Activated naive CD8-positive, alpha-beta T cell treated with anti-CD3 and anti-CD28 coated beads for 36 hours (primary cell): Measurements from ENCODE around the gene IL22RA2. TPM values are rescaled to one million over a fixed set of nuclear protein-coding genes. Genes with fewer than 3 reads are reported as not detected.
"Not testable (repeated sequence)": the region's sequence is repeated elsewhere in the genome, so short reads cannot be mapped to it uniquely, and the experiment has no call there.

Source experiments
- DNase-seq: peaks from one replicate; pipeline ENCODE4 v3.0.0; 2021
- H3K27ac Mint-ChIP-seq: one replicate; pipeline ENCODE4 v1.8.0; 2022; ENCODE audit warnings: mild to moderate bottlenecking, moderate library complexity, mixed read lengths
- H3K27me3 Mint-ChIP-seq: one replicate; pipeline ENCODE4 v1.8.0; 2022; ENCODE audit warnings: mild to moderate bottlenecking, mixed read lengths
- H3K36me3 Mint-ChIP-seq: one replicate; pipeline ENCODE4 v1.8.0; 2021; ENCODE audit warnings: mild to moderate bottlenecking, mixed read lengths
- H3K4me1 Mint-ChIP-seq: one replicate; pipeline ENCODE4 v1.8.0; 2021; ENCODE audit warnings: mixed read lengths
- H3K4me3 Mint-ChIP-seq: one replicate; pipeline ENCODE4 v1.8.0; 2022; ENCODE audit warnings: mild to moderate bottlenecking, moderate library complexity, mixed read lengths
- H3K9me3 Mint-ChIP-seq: one replicate; pipeline ENCODE4 v1.8.0; 2022; ENCODE audit warnings: mixed read lengths
- total RNA-seq, 2 experiments: library from RNA; stranded (reverse); gene quantifications; one replicate each; pipeline ENCODE4 v1.2.3, GENCODE V29; 2021

Gene IL22RA2
- total RNA-seq, 2 experiments from 2014 or later, result not detected

DNA sequence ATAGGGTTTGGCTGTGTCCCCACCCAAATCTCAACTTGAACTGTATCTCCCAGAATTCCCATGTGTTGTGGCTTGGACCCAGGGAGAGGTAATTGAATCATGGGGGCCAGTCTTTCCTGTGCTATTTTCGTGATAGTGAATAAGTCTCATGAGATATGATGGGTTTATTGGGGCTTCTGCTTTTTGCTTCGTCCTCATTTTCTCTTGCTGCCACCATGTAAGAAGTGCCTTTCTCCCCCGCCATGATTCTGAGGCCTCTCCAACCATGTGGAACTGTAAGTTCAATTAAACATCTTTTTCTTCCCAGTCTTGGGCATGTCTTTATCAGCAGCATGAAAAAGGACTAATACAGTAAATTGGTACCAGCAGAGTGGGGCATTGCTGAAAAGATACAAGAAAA, 34.0 kb upstream of the IL22RA2 start:
- H3K27me3 Mint-ChIP-seq, H3K4me1 Mint-ChIP-seq, H3K27ac Mint-ChIP-seq, DNase-seq, H3K4me3 Mint-ChIP-seq: not testable (repeated sequence)
- Mint-ChIP-seq H3K9me3 (peaks cover 17% of the 10 kb centered on the region), H3K36me3 (peaks cover 36% of the 10 kb centered on the region)

GRCh38 chr6:137206577-137206976, 33.1 kb upstream of the IL22RA2 start:
- DNase-seq, result no peak
- Mint-ChIP-seq H3K4me1 (peaks cover 4% of the 10 kb centered on the region), H3K36me3 (peaks cover 35% of the 10 kb centered on the region), H3K9me3 (peaks cover 17% of the 10 kb centered on the region), H3K4me3 (no peak overlapping the region), H3K27me3 (no peaks in the 10 kb centered on the region), H3K27ac (no peak overlapping the region)

GRCh38 chr6:137203256-137203655, 29.8 kb upstream of the IL22RA2 start:
- Mint-ChIP-seq H3K27me3 (no peaks in the 10 kb centered on the region), H3K4me1 (peaks cover 2% of the 10 kb centered on the region), H3K27ac (no peak overlapping the region), H3K9me3 (peaks cover 7% of the 10 kb centered on the region), H3K4me3 (no peak overlapping the region), H3K36me3 (peaks cover 28% of the 10 kb centered on the region)
- no peak for DNase-seq

DNA sequence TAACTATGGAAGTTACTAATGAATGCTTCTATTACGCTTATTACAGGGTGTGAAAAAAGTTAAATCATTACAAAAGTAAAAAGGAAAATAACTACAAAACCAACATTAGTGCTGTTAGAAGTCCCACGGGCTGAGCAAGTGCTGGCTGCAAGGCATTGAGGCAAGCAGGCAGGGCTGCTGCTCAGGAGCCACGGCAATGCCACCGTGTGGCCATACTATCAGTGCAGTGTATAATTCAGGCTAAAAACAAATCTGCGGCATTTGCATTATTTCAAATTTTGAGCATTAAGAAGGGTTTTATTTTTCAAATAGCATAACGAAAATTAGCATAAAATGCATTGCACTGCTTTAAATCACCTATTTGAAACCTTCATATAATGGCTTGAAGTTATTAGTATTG, 28.6 kb upstream of the IL22RA2 start:
- H3K4me3 Mint-ChIP-seq, result no peak overlapping the region
- H3K9me3 Mint-ChIP-seq, result no peaks in the 10 kb centered on the region
- H3K36me3 Mint-ChIP-seq, result peaks cover 26% of the 10 kb centered on the region
- no peaks in the 10 kb centered on the region for H3K27me3 Mint-ChIP-seq
- no peaks in the 10 kb centered on the region for H3K4me1 Mint-ChIP-seq
- no peak for DNase-seq
- no peak overlapping the region for H3K27ac Mint-ChIP-seq

GRCh38 chr6:137201006-137201405, 27.6 kb upstream of the IL22RA2 start:
- Mint-ChIP-seq H3K4me3 (no peak overlapping the region), H3K27ac (no peak overlapping the region), H3K9me3 (no peaks in the 10 kb centered on the region), H3K4me1 (peaks cover 1% of the 10 kb centered on the region), H3K27me3 (no peaks in the 10 kb centered on the region), H3K36me3 (peaks cover 22% of the 10 kb centered on the region)
- no peak for DNase-seq

- Mint-ChIP-seq H3K27me3 (no peaks in the 10 kb centered on the region), H3K9me3 (no peaks in the 10 kb centered on the region), H3K27ac (no peak overlapping the region), H3K4me1 (peaks cover 2% of the 10 kb centered on the region), H3K4me3 (no peak overlapping the region), H3K36me3 (peaks cover 22% of the 10 kb centered on the region)
- DNase-seq, result no peak
These were observed 26.8 kb upstream of the IL22RA2 start for GRCh38 chr6:137200288-137200687.

GRCh38 chr6:137197684-137198645, 24.5 kb upstream of the IL22RA2 start:
- no peaks in the 10 kb centered on the region for H3K27me3 Mint-ChIP-seq
- H3K9me3 Mint-ChIP-seq, result no peaks in the 10 kb centered on the region
- H3K4me3 Mint-ChIP-seq, result no peak overlapping the region

DNA sequence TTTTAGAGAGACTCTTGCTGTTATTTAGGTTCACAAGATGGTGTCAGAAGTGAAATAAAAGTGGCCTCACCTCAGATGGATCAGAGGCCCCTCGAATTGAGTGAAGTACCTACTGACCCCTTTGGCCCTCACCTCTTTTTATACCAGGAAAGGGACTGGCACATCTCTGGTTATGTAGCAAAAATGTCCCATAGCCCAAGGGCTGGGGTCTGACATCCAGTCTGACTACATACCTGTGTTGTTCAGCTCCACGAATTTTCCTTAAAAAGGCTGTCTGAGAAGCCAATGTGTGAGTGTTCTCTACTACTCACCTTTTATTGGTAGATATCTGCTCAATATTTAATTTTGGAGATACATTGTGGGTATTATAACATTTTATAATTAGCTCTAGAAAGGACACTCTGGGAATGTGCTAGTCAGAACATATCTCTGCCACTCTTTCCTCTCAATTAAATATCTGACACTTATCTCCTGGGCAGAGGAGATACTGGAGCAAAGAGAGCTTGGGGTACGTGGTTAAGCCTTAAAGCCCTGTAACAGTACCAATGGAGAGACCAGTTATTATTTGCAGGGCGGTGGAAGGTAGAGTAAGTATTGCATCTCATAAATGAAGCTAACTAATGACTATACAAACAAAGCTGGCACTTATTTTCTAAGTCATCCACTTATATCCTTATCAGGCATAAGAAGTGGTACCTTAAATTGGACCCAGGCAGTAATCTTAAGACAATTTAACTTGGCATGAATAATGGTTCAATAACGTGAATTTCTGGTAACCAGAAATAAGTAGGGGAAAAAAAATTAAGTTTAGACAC, 20.0 kb upstream of the IL22RA2 start:
- no peak for DNase-seq
- H3K27me3 Mint-ChIP-seq, result peaks cover 3% of the 10 kb centered on the region
- H3K36me3 Mint-ChIP-seq, result peaks cover 8% of the 10 kb centered on the region
- no peak overlapping the region for H3K4me3 Mint-ChIP-seq
- no peak overlapping the region for H3K27ac Mint-ChIP-seq
- no peaks in the 10 kb centered on the region for H3K9me3 Mint-ChIP-seq
- peaks cover 2% of the 10 kb centered on the region for H3K4me1 Mint-ChIP-seq

More at GRCh38 chr6:137197684-137198645, 24.5 kb upstream of the IL22RA2 start:
- Mint-ChIP-seq H3K4me1 (peaks cover 2% of the 10 kb centered on the region), H3K36me3 (peaks cover 17% of the 10 kb centered on the region), H3K27ac (no peak overlapping the region)
- DNase-seq, result no peak

DNA sequence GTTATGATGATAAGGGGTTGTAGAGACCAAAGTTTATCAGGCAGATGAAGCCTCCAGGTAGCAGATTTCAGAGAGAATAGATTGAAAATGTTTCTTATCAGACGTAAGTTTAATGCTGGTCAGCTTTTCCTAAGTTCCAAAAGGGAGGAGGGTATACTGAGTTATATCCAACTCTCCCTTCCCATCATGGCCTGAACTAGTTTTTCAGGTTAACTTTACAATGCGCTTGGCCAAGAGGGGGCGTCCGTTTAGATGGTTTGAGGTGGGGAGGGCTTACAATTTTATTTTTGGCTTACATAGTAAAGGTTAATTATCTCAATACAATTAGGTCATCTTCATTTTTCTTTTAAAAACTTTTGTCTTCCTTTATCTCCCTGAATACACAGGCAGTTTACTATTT, 19.4 kb upstream of the IL22RA2 start:
- H3K27me3 Mint-ChIP-seq, result peaks cover 3% of the 10 kb centered on the region
- H3K27ac Mint-ChIP-seq, result no peak overlapping the region
- peaks cover 2% of the 10 kb centered on the region for H3K4me1 Mint-ChIP-seq
- peaks cover 1% of the 10 kb centered on the region for H3K36me3 Mint-ChIP-seq
- no peaks in the 10 kb centered on the region for H3K9me3 Mint-ChIP-seq
- H3K4me3 Mint-ChIP-seq, result no peak overlapping the region
- DNase-seq, result no peak

GRCh38 chr6:137191670-137192069, 18.2 kb upstream of the IL22RA2 start:
- Mint-ChIP-seq H3K4me1 (peaks cover 2% of the 10 kb centered on the region), H3K4me3 (no peak overlapping the region), H3K27me3 (peaks cover 3% of the 10 kb centered on the region), H3K27ac (no peak overlapping the region), H3K9me3 (peaks cover under 1% of the 10 kb centered on the region), H3K36me3 (peaks cover under 1% of the 10 kb centered on the region)
- DNase-seq, result no peak

GRCh38 chr6:137191236-137191635, 17.8 kb upstream of the IL22RA2 start:
- peaks cover 2% of the 10 kb centered on the region for H3K36me3 Mint-ChIP-seq
- H3K9me3 Mint-ChIP-seq, result peaks cover 2% of the 10 kb centered on the region
- H3K27ac Mint-ChIP-seq, result no peak overlapping the region
- peaks cover 3% of the 10 kb centered on the region for H3K27me3 Mint-ChIP-seq
- no peak for DNase-seq
- H3K4me1 Mint-ChIP-seq, result peaks cover 2% of the 10 kb centered on the region
- no peak overlapping the region for H3K4me3 Mint-ChIP-seq

DNA sequence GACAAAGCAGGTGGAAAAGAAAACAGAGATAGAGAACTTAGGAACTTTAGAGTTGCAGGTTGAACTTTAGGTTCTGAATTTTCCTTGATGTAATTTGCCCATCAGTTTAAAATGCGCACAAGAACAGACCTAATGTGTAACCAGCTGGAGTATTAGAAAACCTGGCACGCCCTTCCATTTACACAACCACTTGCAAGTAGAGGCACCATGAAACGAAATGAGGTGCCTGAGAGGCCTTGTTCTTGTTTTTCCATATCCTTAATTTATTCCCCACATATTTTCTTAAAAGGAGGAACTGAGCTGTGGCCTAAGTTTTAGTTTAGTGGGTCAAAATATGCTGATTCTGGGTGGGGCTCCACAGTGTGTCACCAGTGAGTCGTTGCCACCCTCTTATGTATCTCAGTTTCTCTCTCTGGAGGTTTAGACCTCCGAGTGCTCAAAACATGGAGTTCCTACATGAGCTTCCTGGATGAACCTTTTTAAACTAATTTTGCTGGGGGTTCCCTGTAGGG, 17.2 kb upstream of the IL22RA2 start:
- Mint-ChIP-seq H3K27me3 (peaks cover 3% of the 10 kb centered on the region), H3K4me3 (no peak overlapping the region), H3K9me3 (peaks cover 5% of the 10 kb centered on the region)

DNA sequence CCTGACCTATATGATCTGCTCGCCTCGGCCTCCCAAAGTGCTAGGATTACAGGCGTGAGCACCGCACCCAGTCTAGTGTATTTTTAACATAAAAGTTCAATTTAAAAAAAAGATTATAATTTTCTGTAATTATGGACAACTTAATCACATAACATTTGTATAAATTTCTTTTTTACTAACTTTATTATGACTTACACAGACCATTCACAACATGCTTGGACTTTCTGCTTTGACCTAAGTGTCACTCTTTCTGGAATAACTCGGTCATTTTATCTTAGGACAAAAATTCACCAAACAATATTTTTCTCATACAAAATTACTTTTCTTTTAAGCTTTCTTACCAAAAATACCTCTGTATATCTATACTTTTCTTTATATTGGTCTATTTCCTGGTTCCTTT, 15.4 kb upstream of the IL22RA2 start:
- Mint-ChIP-seq H3K4me3 (no peak overlapping the region), H3K9me3 (peaks cover 15% of the 10 kb centered on the region), H3K36me3 (peaks cover 7% of the 10 kb centered on the region), H3K27ac (no peak overlapping the region), H3K4me1 (no peaks in the 10 kb centered on the region), H3K27me3 (peaks cover 3% of the 10 kb centered on the region)
- DNase-seq, result no peak

More for the DNA sequence above, 17.2 kb upstream of the IL22RA2 start:
- H3K4me1 Mint-ChIP-seq, result no peaks in the 10 kb centered on the region
- H3K36me3 Mint-ChIP-seq, result peaks cover 4% of the 10 kb centered on the region
- H3K27ac Mint-ChIP-seq, result no peak overlapping the region
- no peak for DNase-seq

DNA sequence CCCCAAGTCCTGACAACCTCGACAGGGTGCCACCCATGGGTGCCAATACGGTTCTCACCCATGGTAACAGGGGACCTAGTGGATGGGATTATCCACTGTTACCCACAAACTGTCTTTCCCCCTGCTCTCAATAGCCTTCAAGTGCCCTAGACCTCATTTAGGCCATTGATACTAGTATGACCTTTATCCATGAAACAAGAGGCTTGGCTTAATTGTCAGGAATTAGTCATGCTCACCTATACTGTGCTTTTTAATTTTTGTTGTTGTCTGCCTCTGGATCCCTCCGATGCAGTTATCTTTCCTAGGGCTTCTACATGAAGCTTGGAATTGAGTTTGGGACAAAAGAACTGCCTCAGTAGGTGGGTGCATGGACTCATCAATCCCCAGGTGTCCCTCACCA, 11.8 kb upstream of the IL22RA2 start:
- Mint-ChIP-seq H3K4me1 (no peaks in the 10 kb centered on the region), H3K9me3 (peaks cover 34% of the 10 kb centered on the region), H3K27ac (no peak overlapping the region), H3K36me3 (peaks cover 14% of the 10 kb centered on the region), H3K27me3 (no peaks in the 10 kb centered on the region), H3K4me3 (no peak overlapping the region)
- no peak for DNase-seq

- no peak for DNase-seq
- H3K4me1 Mint-ChIP-seq, result no peaks in the 10 kb centered on the region
- H3K27ac Mint-ChIP-seq, result no peak overlapping the region
- no peaks in the 10 kb centered on the region for H3K27me3 Mint-ChIP-seq
- no peak overlapping the region for H3K4me3 Mint-ChIP-seq
- H3K9me3 Mint-ChIP-seq, result peaks cover 39% of the 10 kb centered on the region
- peaks cover 14% of the 10 kb centered on the region for H3K36me3 Mint-ChIP-seq
These were observed 9.2 kb upstream of the IL22RA2 start for GRCh38 chr6:137182654-137183073.
